ENCODE data around the gene COL6A6.
"Not testable (repeated sequence)": the region's sequence is repeated elsewhere in the genome, so short reads cannot be mapped to it uniquely, and the experiment has no call there.

COL6A6 gene

GRCh38 chr3:130539005-130539404 lies 22.0 kb downstream of the COL6A6 start:
- FAIRE-seq, result no peak

- FAIRE-seq, result no peak
Observed at GRCh38 chr3:130543322-130543721, 26.3 kb downstream of the COL6A6 start.

GRCh38 chr3:130546920-130547679 lies 30.1 kb downstream of the COL6A6 start:
- no peak for FAIRE-seq

GRCh38 chr3:130547680-130548065 lies 30.7 kb downstream of the COL6A6 start:
- not testable (repeated sequence) for FAIRE-seq

- no peak for FAIRE-seq
Observed at GRCh38 chr3:130548356-130548755, 31.4 kb downstream of the COL6A6 start.

- FAIRE-seq, result no peak
Observed at GRCh38 chr3:130557336-130558035, 40.5 kb downstream of the COL6A6 start.

- no peak for FAIRE-seq
Observed at GRCh38 chr3:130558366-130558765, 41.4 kb downstream of the COL6A6 start.

GRCh38 chr3:130565224-130565623 lies 48.2 kb downstream of the COL6A6 start:
- no peak for FAIRE-seq

Data from A204.1 (cell line).